ENCODE results near the gene ITGB3BP.

- no peak for TF ChIP-seq CTCF (IDR thresholded peaks at IDR 0.05; ENCODE audit: control extremely low read depth in 1 of 3, insufficient read depth in 1 of 3, low read depth in 1 of 3, low read length in 3 of 3)
- TF ChIP-seq POLR2A (IDR thresholded peaks at IDR 0.05; ENCODE audit: control extremely low read depth in 1 of 2, low read depth in 2 of 2, low read length in 2 of 2): no peak
- no peak for TF ChIP-seq SIN3A (conservative IDR thresholded peaks at IDR 0.05 in 1 of 2, IDR thresholded peaks at IDR 0.05 in 1 of 2; ENCODE audit: low read depth in 1 of 2, low read length in 2 of 2)
- TF ChIP-seq SUZ12 (IDR thresholded peaks at IDR 0.05; ENCODE audit: low read length): no peak
- TF ChIP-seq RNF2 (IDR thresholded peaks at IDR 0.05; ENCODE audit: borderline replicate concordance, low read depth, low read length, missing control alignments, poor library complexity, severe bottlenecking): no peak
- TF ChIP-seq TAF1 (IDR thresholded peaks at IDR 0.05; ENCODE audit: low read depth, low read length): no peak
- TF ChIP-seq EP300 (IDR thresholded peaks at IDR 0.05; ENCODE audit: borderline replicate concordance in 1 of 2, low read depth in 2 of 2, low read length in 2 of 2): no peak
- no peak for TF ChIP-seq CEBPB (IDR thresholded peaks at IDR 0.05; ENCODE audit: low read depth, low read length)
- TF ChIP-seq ZNF274 (IDR thresholded peaks at IDR 0.05; ENCODE audit: borderline replicate concordance, extremely low read depth, low read length): no peak
- TF ChIP-seq POLR2AphosphoS5 (IDR thresholded peaks at IDR 0.05; ENCODE audit: low read depth, low read length): no peak
- TF ChIP-seq EZH2 (IDR thresholded peaks at IDR 0.05; ENCODE audit: low read depth, low read length, severe bottlenecking): no peak
- no peak for TF ChIP-seq KDM1A (IDR thresholded peaks at IDR 0.05; ENCODE audit: borderline replicate concordance, low read length)
- no peak for TF ChIP-seq FOSL1 (IDR thresholded peaks at IDR 0.05; ENCODE audit: insufficient read depth, low read depth, low read length)
- TF ChIP-seq RAD21 (IDR thresholded peaks at IDR 0.05 in 1 of 2, conservative IDR thresholded peaks at IDR 0.05 in 1 of 2; ENCODE audit: low read depth in 2 of 2, low read length in 2 of 2): no peak
These were observed 43.0 kb downstream of the ITGB3BP start for GRCh38 chr1:63480057-63480456.

Data from H1 (cell line).